Fibroblast of villous mesenchyme (primary cell): Measurements from ENCODE around the gene ATXN2. TPM values are rescaled to one million over a fixed set of nuclear protein-coding genes. Genes with fewer than 3 reads are reported as not detected.
A peak's percentile ranks its signal among the peaks of the same experiment; 100 is the strongest.

ENCODE experiments used
- DNase-seq: peaks from one replicate; pipeline ENCODE4 v3.0.0-alpha.2; 2010; ENCODE audit warnings: low read depth
- H3K4me3 ChIP-seq: 2 replicates; pipeline ENCODE4 v1.5.1; 2011; ENCODE audit warnings: low read depth, mild to moderate bottlenecking, low read length
- total RNA-seq: library from RNA; depleted of rRNA; stranded (reverse); fragments of >200 nt; gene quantifications from 2 replicates; pipeline ENCODE4 v1.2.3, GENCODE V29; 2012
- TF ChIP-seq, protein P1 (sequence below): IDR thresholded peaks from 2 replicates; pipeline ENCODE4 v1.5.1; 2012; ENCODE audit warnings: low read depth, mild to moderate bottlenecking, low read length; ENCODE audit not compliant: insufficient read depth

The ATXN2 gene
- total RNA-seq, 1 donor = 71.7 TPM

DNA sequence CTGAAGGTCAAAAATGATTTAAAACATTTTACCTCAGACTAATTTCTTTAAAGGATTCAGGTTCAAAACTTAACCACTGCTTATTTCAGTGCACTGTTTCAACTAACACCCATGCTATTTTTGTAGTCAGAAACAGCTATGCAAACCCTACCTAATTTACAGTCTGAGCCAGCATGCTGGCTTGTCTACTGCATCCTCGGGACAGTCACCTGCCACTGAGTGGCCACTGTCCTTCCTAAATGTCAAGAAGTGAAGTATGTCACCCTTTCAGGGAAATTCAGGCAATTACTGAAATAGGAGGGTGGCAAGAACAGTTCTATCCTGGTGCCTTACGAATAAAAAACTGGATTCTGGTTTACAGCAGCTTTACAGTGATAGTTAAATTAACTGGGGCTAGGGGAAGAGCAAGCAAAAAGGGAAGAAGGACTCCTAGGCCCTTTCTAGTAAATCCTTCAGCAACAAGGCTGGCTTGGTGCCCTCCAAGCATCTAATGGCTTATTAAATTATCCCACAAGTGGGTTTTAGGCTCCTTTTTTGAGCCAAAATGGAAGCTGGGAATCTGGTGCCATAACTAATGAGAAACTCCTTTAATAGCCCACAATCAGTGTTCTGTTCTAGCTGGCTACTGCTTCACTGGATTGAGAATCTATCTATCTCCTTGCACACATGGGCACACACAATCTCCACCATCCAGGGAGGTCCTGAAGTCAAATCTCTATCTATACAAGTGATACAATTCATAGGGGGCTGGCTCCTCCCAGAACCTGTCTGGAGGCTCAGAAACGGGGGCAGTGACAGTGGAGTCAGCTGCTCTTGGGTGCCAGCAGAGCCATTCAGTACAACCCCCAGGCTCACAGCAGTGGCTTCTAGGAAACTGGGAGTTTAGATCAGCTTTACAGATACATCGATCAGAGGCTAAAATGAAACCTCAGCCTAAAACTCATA lies 150.0 kb downstream of the ATXN2 start:
- no peak overlapping the region for H3K4me3 ChIP-seq
- TF ChIP-seq, protein P1, sequence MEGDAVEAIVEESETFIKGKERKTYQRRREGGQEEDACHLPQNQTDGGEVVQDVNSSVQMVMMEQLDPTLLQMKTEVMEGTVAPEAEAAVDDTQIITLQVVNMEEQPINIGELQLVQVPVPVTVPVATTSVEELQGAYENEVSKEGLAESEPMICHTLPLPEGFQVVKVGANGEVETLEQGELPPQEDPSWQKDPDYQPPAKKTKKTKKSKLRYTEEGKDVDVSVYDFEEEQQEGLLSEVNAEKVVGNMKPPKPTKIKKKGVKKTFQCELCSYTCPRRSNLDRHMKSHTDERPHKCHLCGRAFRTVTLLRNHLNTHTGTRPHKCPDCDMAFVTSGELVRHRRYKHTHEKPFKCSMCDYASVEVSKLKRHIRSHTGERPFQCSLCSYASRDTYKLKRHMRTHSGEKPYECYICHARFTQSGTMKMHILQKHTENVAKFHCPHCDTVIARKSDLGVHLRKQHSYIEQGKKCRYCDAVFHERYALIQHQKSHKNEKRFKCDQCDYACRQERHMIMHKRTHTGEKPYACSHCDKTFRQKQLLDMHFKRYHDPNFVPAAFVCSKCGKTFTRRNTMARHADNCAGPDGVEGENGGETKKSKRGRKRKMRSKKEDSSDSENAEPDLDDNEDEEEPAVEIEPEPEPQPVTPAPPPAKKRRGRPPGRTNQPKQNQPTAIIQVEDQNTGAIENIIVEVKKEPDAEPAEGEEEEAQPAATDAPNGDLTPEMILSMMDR = no peak
- DNase-seq = no peak

DNA sequence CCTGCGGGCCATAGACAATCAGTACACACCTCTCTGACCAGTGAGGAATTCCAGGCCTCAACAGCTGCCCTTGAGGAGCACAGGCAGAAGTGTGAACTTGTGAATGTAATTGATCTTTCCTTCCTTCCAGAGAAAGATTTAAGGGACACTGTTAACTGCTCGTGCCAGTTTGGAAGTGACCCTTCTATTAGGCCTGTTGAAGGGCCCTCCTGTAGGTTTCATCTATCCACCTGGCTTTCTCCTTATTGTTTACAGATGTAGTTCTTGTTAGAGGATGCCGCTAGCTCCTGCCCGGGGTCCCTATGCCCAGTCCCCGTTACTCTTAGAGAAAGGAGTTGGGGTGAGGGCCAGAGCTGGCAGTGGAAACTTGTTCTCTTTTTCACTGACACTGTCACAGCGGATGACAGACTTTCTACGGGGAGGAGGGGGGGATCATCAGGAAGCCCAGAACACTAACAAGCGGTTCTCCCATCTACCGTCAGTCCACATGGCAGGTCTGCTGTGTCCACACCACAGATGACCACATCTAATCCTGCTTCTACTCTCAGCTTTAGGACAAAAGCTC lies 150.8 kb downstream of the ATXN2 start:
- no peak overlapping the region for H3K4me3 ChIP-seq
- TF ChIP-seq, protein P1 = no peak
- no peak for DNase-seq

DNA sequence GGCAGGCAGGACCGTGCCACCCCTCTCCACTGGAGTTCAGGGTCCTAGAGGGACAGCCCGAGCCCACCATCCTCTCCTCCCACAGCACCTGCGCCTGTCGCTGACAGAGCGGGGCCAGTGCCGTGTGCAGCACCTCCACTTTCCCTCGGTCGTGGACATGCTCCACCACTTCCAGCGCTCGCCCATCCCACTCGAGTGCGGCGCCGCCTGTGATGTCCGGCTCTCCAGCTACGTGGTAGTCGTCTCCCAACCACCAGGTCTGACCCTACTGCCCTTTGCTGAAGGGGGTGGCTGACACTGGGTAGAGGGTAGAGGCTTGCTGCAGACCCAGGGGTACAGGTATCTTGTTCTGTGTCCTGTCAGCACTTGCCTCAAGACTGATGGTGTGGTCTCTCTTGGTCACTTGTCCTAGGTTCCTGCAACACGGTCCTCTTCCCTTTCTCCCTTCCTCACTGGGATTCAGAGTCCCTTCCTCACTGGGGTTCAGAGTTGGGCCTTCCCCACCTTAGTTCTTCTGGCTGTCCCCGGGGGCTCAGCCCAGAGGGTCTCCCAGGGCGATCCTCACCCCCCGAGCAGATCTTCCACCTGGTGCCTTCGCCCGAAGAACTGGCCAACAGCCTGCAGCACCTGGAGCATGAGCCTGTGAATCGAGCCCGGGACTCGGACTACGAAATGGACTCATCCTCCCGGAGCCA lies 151.4 kb downstream of the ATXN2 start:
- no peak for DNase-seq
- H3K4me3 ChIP-seq = no peak overlapping the region
- TF ChIP-seq, protein P1 = no peak

DNA sequence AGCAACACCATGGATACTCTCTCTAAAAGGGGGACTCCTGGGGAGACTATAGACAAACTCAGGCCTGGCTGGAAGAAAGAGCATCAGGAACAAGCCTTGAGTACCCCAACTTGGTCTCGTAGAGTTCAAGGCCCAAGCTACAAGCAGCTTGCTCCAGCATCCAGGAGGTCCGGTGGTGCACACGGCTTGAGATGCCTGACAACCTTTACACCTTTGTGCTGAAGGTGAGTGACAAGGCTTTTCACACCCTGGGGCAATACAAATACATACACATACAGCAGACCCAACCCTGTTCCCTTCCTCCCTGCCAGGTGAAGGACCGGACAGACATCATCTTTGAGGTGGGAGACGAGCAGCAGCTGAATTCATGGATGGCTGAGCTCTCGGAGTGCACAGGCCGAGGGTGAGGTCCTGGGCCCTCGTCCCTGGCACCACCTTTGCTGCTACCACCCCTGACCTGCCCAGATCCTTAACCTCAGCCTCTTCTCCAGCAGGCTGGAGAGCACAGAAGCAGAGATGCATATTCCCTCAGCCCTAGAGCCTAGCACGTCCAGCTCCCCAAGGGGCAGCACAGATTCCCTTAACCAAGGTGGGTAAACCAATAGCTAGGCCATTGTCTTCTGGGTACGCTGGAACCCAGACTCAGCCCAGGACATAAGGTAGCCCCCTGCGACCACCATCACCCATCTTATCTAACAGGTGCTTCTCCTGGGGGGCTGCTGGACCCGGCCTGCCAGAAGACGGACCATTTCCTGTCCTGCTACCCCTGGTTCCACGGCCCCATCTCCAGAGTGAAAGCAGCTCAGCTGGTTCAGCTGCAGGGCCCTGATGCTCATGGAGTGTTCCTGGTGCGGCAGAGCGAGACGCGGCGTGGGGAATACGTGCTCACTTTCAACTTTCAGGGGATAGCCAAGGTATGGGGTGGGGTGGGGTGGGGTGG lies 152.2 kb downstream of the ATXN2 start:
- H3K4me3 ChIP-seq = no peak overlapping the region
- DNase-seq = no peak
- TF ChIP-seq, protein P1 = no peak

DNA sequence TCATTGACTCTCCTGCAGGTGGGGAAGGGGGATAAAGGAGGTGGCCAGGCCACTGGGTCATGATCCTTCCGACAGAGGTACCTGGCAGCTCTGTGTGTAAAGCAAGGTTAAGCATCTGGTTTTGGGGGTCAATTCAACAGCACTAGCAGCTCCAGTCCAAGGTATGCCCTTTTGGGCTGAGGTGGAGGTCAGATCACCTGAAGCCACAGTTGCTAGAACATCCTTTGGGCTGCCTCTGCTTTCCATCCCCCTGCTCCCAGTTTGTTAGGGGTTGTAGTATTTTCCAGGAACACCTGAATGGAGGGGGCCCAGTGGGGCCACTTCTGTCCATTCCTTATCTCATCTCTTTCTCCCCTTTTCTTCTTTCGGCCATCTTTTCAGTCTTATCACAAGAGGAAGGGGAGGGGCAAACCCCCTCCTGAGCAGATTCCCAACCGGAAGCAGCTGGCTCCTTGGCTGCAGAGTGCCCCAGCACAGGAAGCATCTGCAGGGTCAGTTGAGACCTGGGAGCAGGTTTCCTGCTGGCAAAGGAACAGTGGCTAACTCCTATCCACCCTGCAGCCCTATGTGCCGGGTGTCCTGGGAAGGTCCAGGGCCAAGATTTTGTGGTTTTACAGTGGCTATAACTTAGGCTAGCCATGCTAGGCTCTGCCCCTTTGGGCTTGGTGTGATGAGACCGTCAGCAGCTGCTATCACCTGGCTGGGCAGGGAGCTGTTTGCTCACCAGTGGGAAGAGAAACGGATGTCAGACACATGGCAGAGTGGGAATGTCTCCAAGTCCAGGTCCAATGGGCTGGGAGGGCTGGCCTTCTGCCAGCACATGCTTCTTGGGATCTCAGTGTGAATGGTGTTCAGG lies 153.2 kb downstream of the ATXN2 start:
- peak; percentile 73 for DNase-seq
- TF ChIP-seq, protein P1 = no peak
- H3K4me3 ChIP-seq = no peak overlapping the region
